MM.1S (cell line): ENCODE data around the gene TSPAN3.

Experiments used
- DNase-seq: peaks from one replicate; pipeline ENCODE4 v3.0.0-alpha.2; 2015
- H2AFZ ChIP-seq: fragments of 300-600 bp; sonication (generic); 2 replicates; pipeline ENCODE4 v1.6.0; 2016; ENCODE audit warnings: antibody characterized with exemption, low read length
- H3F3A ChIP-seq: fragments of 300-600 bp; sonication (generic); 2 replicates; pipeline ENCODE4 v1.6.1; 2016; ENCODE audit warnings: mild to moderate bottlenecking, antibody characterized with exemption, low read length, moderate library complexity, mixed read lengths; ENCODE audit not compliant: insufficient read depth
- H3K27ac ChIP-seq: fragments of 300-600 bp; sonication (generic); 2 replicates; pipeline ENCODE4 v1.5.1; 2016; ENCODE audit warnings: mild to moderate bottlenecking, low read length
- H3K27me3 ChIP-seq: fragments of 300-600 bp; sonication (generic); replicated peaks from 2 replicates; pipeline ENCODE4 v1.6.0; 2016; ENCODE audit warnings: low read length; ENCODE audit not compliant: insufficient read depth
- H3K36me3 ChIP-seq: fragments of 300-600 bp; sonication (generic); replicated peaks from 2 replicates; pipeline ENCODE4 v1.6.1; 2016; ENCODE audit warnings: mild to moderate bottlenecking, low read length, mixed read lengths; ENCODE audit not compliant: insufficient read depth
- H3K4me1 ChIP-seq: fragments of 300-600 bp; sonication (generic); 2 replicates; pipeline ENCODE4 v1.6.1; 2016; ENCODE audit warnings: low read length, mixed read lengths
- H3K4me2 ChIP-seq: fragments of 300-600 bp; sonication (generic); 2 replicates; pipeline ENCODE4 v1.6.0; 2016; ENCODE audit warnings: low read depth, low read length
- H3K4me3 ChIP-seq: fragments of 300-600 bp; sonication (generic); 2 replicates; pipeline ENCODE4 v1.5.1; 2016; ENCODE audit warnings: low read length, mixed read lengths
- H3K79me2 ChIP-seq: fragments of 300-600 bp; sonication (generic); 2 replicates; pipeline ENCODE4 v1.6.1; 2016; ENCODE audit warnings: mixed run types, low read length, mixed read lengths
- H3K9ac ChIP-seq: fragments of 300-600 bp; sonication (generic); 2 replicates; pipeline ENCODE4 v1.6.1; 2016; ENCODE audit warnings: low read length, mixed read lengths
- H3K9me2 ChIP-seq: fragments of 300-600 bp; sonication (generic); replicated peaks from 2 replicates; pipeline ENCODE4 v1.6.1; 2016; ENCODE audit warnings: mild to moderate bottlenecking, low read length, mixed read lengths; ENCODE audit not compliant: insufficient read depth
- H3K9me3 ChIP-seq: fragments of 300-600 bp; sonication (generic); replicated peaks from 2 replicates; pipeline ENCODE4 v1.6.1; 2016; ENCODE audit warnings: mild to moderate bottlenecking, low read length, mixed read lengths; ENCODE audit not compliant: insufficient read depth
- H4K20me1 ChIP-seq: fragments of 300-600 bp; sonication (generic); 2 replicates; pipeline ENCODE4 v1.6.1; 2016; ENCODE audit warnings: mild to moderate bottlenecking, low read length, moderate library complexity, mixed read lengths; ENCODE audit not compliant: insufficient read depth
- CTCF ChIP-seq: fragments of 300-600 bp; sonication (generic); IDR thresholded peaks from 2 replicates; pipeline ENCODE4 v1.5.1; 2016; ENCODE audit warnings: antibody characterized with exemption, low read length, mixed read lengths
- EZH2 ChIP-seq: fragments of 300-600 bp; sonication (generic); optimal IDR thresholded peaks from 2 replicates; pipeline ENCODE3; 2017; ENCODE audit warnings: low read depth, mild to moderate bottlenecking, antibody characterized with exemption, low read length, mixed read lengths
- EZH2phosphoT487 ChIP-seq: fragments of 300-600 bp; sonication (generic); IDR thresholded peaks from 2 replicates; pipeline ENCODE4 v1.6.1; 2018; ENCODE audit warnings: antibody characterized with exemption, low read length

The TSPAN3 gene

GRCh38 chr15:77016321-77016695 lies 54.6 kb downstream of the TSPAN3 start:
- Histone ChIP-seq H3K9ac (no peak overlapping the region), H3K27me3 (no peaks in the 10 kb centered on the region), H4K20me1 (no peaks in the 10 kb centered on the region), H3K4me2 (no peak overlapping the region), H3K79me2 (no peaks in the 10 kb centered on the region), H3K36me3 (no peaks in the 10 kb centered on the region), H2AFZ (no peak overlapping the region), H3F3A (0 out of 2 replicates have a peak, but pooled peaks cover 6% of the 10 kb centered on the region), H3K9me2 (no peaks in the 10 kb centered on the region), H3K9me3 (no peaks in the 10 kb centered on the region), H3K4me3 (no peak overlapping the region), H3K27ac (no peak overlapping the region), H3K4me1 (peaks cover 9% of the 10 kb centered on the region)
- no peak for DNase-seq
- TF ChIP-seq EZH2 (no peak), EZH2phosphoT487 (no peak), CTCF (no peak)

- H2AFZ ChIP-seq = no peak overlapping the region
- H3F3A ChIP-seq = 0 out of 2 replicates have a peak, but pooled peaks cover 4% of the 10 kb centered on the region
- no peak overlapping the region for H3K9ac ChIP-seq
These were observed 55.1 kb downstream of the TSPAN3 start for GRCh38 chr15:77015646-77016320.

GRCh38 chr15:77014132-77015081 lies 56.5 kb downstream of the TSPAN3 start:
- no peak overlapping the region for H3K27ac ChIP-seq
- no peaks in the 10 kb centered on the region for H3K36me3 ChIP-seq
- no peaks in the 10 kb centered on the region for H3K27me3 ChIP-seq
- H3K4me3 ChIP-seq = no peak overlapping the region
- no peaks in the 10 kb centered on the region for H3K9me3 ChIP-seq
- H4K20me1 ChIP-seq = no peaks in the 10 kb centered on the region
- H3F3A ChIP-seq = no peaks in the 10 kb centered on the region
- H3K4me1 ChIP-seq = no peaks in the 10 kb centered on the region
- no peak for DNase-seq
- H3K9ac ChIP-seq = no peak overlapping the region
- H2AFZ ChIP-seq = no peak overlapping the region
- H3K79me2 ChIP-seq = no peaks in the 10 kb centered on the region
- no peak for TF ChIP-seq EZH2phosphoT487
- TF ChIP-seq EZH2 = no peak
- no peak for TF ChIP-seq CTCF
- no peaks in the 10 kb centered on the region for H3K9me2 ChIP-seq
- no peak overlapping the region for H3K4me2 ChIP-seq

More at GRCh38 chr15:77015646-77016320, 55.1 kb downstream of the TSPAN3 start:
- H3K4me3 ChIP-seq = no peak overlapping the region
- no peaks in the 10 kb centered on the region for H3K27me3 ChIP-seq
- H3K27ac ChIP-seq = no peak overlapping the region
- no peaks in the 10 kb centered on the region for H3K79me2 ChIP-seq
- no peaks in the 10 kb centered on the region for H3K36me3 ChIP-seq
- no peak overlapping the region for H3K4me2 ChIP-seq
- H4K20me1 ChIP-seq = no peaks in the 10 kb centered on the region
- H3K9me3 ChIP-seq = no peaks in the 10 kb centered on the region
- no peaks in the 10 kb centered on the region for H3K9me2 ChIP-seq
- DNase-seq = no peak
- peaks cover 4% of the 10 kb centered on the region for H3K4me1 ChIP-seq
- no peak for TF ChIP-seq EZH2phosphoT487
- TF ChIP-seq CTCF = no peak
- no peak for TF ChIP-seq EZH2
